Lower leg skin (tissue), 3 donors: ENCODE measurements around the gene ZNF774.

ENCODE experiments used
- CTCF ChIP-seq, 3 donors: fragments of 450-650 bp; IDR thresholded peaks; one replicate each; pipeline ENCODE4 v1.5.1; 2016; ENCODE audit warnings: antibody characterized with exemption in 3 of 3, mild to moderate bottlenecking in 3 of 3, moderate library complexity in 2 of 3
- POLR2A ChIP-seq, 2 donors: fragments of 450-650 bp; IDR thresholded peaks; one replicate each; pipeline ENCODE4 v1.6.1; 2016 to 2017; ENCODE audit warnings: antibody characterized with exemption in 2 of 2, mild to moderate bottlenecking in 1 of 2, moderate library complexity in 1 of 2

- TF ChIP-seq CTCF (IDR thresholded peaks at IDR 0.05) = no peak
- no peak for TF ChIP-seq POLR2A (IDR thresholded peaks at IDR 0.05)
Observed at GRCh38 chr15:90327311-90327710, 24.8 kb upstream of the ZNF774 start.
